Lower leg skin (tissue), 3 donors: ENCODE results near the gene PHB1.

Experiments used
- CTCF ChIP-seq, 3 donors: fragments of 450-650 bp; IDR thresholded peaks; one replicate each; pipeline ENCODE4 v1.5.1; 2016; ENCODE audit warnings: antibody characterized with exemption in 3 of 3, mild to moderate bottlenecking in 3 of 3, moderate library complexity in 2 of 3
- POLR2A ChIP-seq, 2 donors: fragments of 450-650 bp; IDR thresholded peaks; one replicate each; pipeline ENCODE4 v1.6.1; 2016 to 2017; ENCODE audit warnings: antibody characterized with exemption in 2 of 2, mild to moderate bottlenecking in 1 of 2, moderate library complexity in 1 of 2

- TF ChIP-seq CTCF (IDR thresholded peaks at IDR 0.05) (no peak), POLR2A (IDR thresholded peaks at IDR 0.05) (no peak)
These were observed 39.4 kb upstream of the PHB1 start for GRCh38 chr17:49454050-49454449.
